ENCODE measurements around the gene MRTFA. TPM values are rescaled to one million over a fixed set of nuclear protein-coding genes. Genes with fewer than 3 reads are reported as not detected.
A peak's percentile ranks its signal among the peaks of the same experiment; 100 is the strongest.

The MRTFA gene
- total RNA-seq, 1 donor from 2014 or later: 19.2 TPM

GRCh38 chr22:40668611-40669411, 32.3 kb upstream of the MRTFA start:
- DNase-seq: no peak

GRCh38 chr22:40666151-40666848, 29.8 kb upstream of the MRTFA start:
- Histone ChIP-seq H3K36me3 (no peaks in the 10 kb centered on the region), H3K4me3 (no peak overlapping the region), H3K4me1 (peaks cover 33% of the 10 kb centered on the region), H3K27me3 (ENCODE audit: low read depth) (no peaks in the 10 kb centered on the region), H3K27ac (replicated peaks) (peak overlapping the region; percentile 89), H3K9me3 (replicated peaks) (peaks cover 6% of the 10 kb centered on the region)
- TF ChIP-seq, protein P1, sequence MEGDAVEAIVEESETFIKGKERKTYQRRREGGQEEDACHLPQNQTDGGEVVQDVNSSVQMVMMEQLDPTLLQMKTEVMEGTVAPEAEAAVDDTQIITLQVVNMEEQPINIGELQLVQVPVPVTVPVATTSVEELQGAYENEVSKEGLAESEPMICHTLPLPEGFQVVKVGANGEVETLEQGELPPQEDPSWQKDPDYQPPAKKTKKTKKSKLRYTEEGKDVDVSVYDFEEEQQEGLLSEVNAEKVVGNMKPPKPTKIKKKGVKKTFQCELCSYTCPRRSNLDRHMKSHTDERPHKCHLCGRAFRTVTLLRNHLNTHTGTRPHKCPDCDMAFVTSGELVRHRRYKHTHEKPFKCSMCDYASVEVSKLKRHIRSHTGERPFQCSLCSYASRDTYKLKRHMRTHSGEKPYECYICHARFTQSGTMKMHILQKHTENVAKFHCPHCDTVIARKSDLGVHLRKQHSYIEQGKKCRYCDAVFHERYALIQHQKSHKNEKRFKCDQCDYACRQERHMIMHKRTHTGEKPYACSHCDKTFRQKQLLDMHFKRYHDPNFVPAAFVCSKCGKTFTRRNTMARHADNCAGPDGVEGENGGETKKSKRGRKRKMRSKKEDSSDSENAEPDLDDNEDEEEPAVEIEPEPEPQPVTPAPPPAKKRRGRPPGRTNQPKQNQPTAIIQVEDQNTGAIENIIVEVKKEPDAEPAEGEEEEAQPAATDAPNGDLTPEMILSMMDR (IDR thresholded peaks at IDR 0.05; ENCODE audit: borderline replicate concordance): no peak
- peak; percentile 61 for DNase-seq
- intact Hi-C loops (cut with micrococcal nuclease): no loop called here

More at GRCh38 chr22:40668611-40669411, 32.3 kb upstream of the MRTFA start:
- H3K4me1 ChIP-seq: peaks cover 46% of the 10 kb centered on the region
- H3K4me3 ChIP-seq: no peak overlapping the region
- peak overlapping the region; percentile 37 for H3K27ac ChIP-seq (replicated peaks)
- H3K36me3 ChIP-seq: no peaks in the 10 kb centered on the region
- peaks cover 6% of the 10 kb centered on the region for H3K9me3 ChIP-seq (replicated peaks)
- intact Hi-C loops (cut with micrococcal nuclease): no loop called here
- no peaks in the 10 kb centered on the region for H3K27me3 ChIP-seq (ENCODE audit: low read depth)
- TF ChIP-seq, protein P1 (IDR thresholded peaks at IDR 0.05; ENCODE audit: borderline replicate concordance): no peak

DNA sequence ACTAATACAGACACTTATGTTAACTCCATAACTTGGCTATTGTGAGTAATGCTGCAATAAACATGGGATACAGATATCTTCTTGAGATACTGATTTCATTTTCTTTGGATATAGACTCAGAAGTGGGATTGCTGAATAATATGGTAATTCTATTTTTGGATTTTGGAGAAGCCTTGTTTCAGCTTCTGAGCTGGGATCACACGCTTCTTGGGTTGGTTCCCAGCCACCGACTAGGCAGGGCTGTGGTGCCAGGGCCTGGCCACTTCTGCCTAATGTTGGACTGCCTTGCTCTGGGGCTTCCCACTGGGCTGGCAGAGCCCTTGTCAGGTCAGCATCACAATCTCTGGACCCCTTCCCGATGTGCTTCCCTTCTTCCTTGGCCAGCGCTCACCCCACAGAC, 28.8 kb upstream of the MRTFA start:
- Histone ChIP-seq H3K27me3 (ENCODE audit: low read depth) (no peaks in the 10 kb centered on the region), H3K27ac (replicated peaks) (peak overlapping the region; percentile 89), H3K36me3 (no peaks in the 10 kb centered on the region), H3K4me1 (peaks cover 33% of the 10 kb centered on the region), H3K4me3 (no peak overlapping the region), H3K9me3 (replicated peaks) (peaks cover 6% of the 10 kb centered on the region)
- TF ChIP-seq, protein P1 (IDR thresholded peaks at IDR 0.05; ENCODE audit: borderline replicate concordance): no peak
- peak; percentile 75 for DNase-seq
- intact Hi-C loops (cut with micrococcal nuclease): no loop called here

DNA sequence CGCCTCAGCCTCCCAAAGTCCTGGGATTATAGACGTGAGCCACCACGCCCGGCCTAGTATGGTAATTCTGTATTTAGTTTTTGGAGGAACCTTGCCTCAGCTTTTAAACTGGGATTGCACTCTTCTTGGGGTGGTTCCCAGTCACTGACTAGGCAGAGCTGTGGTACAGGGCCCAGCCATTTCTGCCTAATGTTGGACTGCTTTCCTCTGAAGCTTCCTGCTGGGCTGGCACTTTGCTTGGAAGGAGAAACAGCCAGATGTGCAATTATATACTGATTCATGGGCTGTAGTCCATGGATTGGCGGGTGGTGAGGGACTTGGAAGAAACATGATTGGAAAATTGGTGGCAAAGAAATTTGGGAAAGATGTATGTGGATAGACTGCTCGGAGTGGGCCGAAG, 25.2 kb upstream of the MRTFA start:
- Histone ChIP-seq H3K36me3 (no peaks in the 10 kb centered on the region), H3K4me1 (peaks cover 22% of the 10 kb centered on the region), H3K27me3 (ENCODE audit: low read depth) (no peaks in the 10 kb centered on the region), H3K4me3 (no peak overlapping the region), H3K27ac (replicated peaks) (no peak overlapping the region), H3K9me3 (replicated peaks) (no peaks in the 10 kb centered on the region)
- no peak for DNase-seq
- TF ChIP-seq, protein P1 (IDR thresholded peaks at IDR 0.05; ENCODE audit: borderline replicate concordance): no peak
- intact Hi-C loops (cut with micrococcal nuclease): no loop called here

DNA sequence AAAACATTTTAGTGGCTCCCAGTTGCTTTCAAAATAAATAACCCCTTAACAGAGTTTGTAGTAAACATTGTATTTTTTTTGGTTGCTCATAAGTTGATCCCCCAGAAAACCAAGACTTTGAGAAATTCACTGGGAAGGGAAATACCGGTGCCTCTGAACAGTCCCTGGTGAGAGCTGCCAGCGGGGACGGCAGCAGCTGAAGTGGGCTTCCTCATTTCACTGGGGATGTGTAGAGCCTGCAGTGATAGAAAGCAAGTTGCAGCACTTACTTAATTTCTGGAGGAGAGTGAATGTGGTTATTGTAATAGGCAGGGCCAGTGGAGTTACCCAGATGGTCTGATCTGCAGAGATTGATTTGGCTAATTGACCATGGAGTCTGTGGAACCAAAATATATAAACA, 24.2 kb upstream of the MRTFA start:
- H3K4me3 ChIP-seq: no peak overlapping the region
- H3K27me3 ChIP-seq (ENCODE audit: low read depth): no peaks in the 10 kb centered on the region
- peaks cover 13% of the 10 kb centered on the region for H3K4me1 ChIP-seq
- TF ChIP-seq, protein P1 (IDR thresholded peaks at IDR 0.05; ENCODE audit: borderline replicate concordance): no peak
- H3K36me3 ChIP-seq: no peaks in the 10 kb centered on the region
- no peak for DNase-seq
- intact Hi-C loops (cut with micrococcal nuclease): no loop called here
- H3K9me3 ChIP-seq (replicated peaks): no peaks in the 10 kb centered on the region
- H3K27ac ChIP-seq (replicated peaks): no peak overlapping the region

All from left ventricle myocardium inferior (tissue), 1 donor.